Mononuclear cell (primary cell): Measurements from ENCODE around the gene FBH1. TPM values are rescaled to one million over a fixed set of nuclear protein-coding genes. Genes with fewer than 3 reads are reported as not detected.
"Not testable (repeated sequence)": the region's sequence is repeated elsewhere in the genome, so short reads cannot be mapped to it uniquely, and the experiment has no call there.

Experiments
- H3K27me3 ChIP-seq: 2 replicates; pipeline ENCODE4 v1.6.0; 2011; ENCODE audit warnings: low read length, control low read depth; ENCODE audit not compliant: insufficient read depth
- H3K4me1 ChIP-seq: 2 replicates; pipeline ENCODE4 v1.5.1; 2011; ENCODE audit warnings: mild to moderate bottlenecking, low read length, control low read depth; ENCODE audit not compliant: insufficient read depth
- H3K4me3 ChIP-seq: 2 replicates; pipeline ENCODE4 v1.5.1; 2011; ENCODE audit warnings: mild to moderate bottlenecking, low read length, moderate library complexity
- H3K9me3 ChIP-seq: 2 replicates; pipeline ENCODE4 v1.5.1; 2011; ENCODE audit warnings: low read depth, mild to moderate bottlenecking, control low read depth, low read length
- total RNA-seq: library from RNA; depleted of rRNA; stranded (reverse); fragments of >200 nt; gene quantifications from one replicate; pipeline ENCODE4 v1.2.3, GENCODE V29; 2012

Gene FBH1
- 36.5 TPM for total RNA-seq

DNA sequence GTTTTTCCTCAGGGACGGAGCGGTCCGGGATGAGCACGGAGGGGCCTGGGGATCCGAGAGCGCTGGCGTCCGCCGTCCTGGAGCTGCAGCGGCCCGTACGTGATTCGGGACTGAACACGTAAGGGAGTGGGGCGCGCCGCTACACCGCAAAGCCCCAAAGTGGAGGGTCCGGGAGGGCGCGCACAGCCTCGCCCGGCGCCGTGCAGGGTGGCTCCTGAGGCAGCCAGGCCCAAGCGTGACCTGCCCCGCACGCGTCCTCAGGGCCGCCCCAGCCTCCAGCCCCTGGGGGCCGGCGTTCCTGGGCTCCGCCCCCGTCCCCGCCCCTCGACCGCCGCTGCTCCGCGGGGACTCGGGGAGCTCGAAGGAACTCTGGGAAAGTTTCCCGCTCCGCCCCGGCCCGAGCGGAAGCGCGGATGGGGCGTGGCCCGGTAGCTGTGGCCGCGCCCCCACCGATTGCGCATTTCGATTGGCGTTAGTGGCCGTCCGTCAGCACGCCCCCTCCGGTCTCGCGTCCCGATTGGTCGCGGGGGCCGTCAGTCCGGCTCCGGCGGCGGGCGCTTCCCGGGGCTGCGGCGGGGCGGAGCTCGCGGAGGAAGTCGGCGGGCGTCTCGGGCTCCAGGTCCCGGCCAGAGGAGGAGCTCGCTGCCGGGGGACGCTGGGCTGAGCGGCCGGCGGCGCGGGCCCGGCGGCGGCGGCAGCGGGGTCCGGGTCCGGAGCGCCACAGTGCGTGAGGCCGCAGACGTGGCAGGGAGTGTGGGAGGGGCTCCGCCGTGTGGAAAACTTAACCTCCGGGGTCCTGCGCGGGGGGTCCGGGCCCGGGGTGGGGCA lies at the start of gene FBH1, which contains the start of gene ANKRD16:
TSS of gene FBH1 (plus strand) at position 620 of the 828 bp plus-strand sequence. CDS start at position 723, 103 bp downstream.
TSS of gene ANKRD16 (minus strand) at position 270 of the 828 bp plus-strand sequence. CDS start 539 bp downstream, outside the sequence.
- Histone ChIP-seq H3K4me3 (peak within 1 kb of the TSS; percentile 63), H3K27me3 (no peaks in the 10 kb centered on the region), H3K9me3 (no peaks in the 10 kb centered on the region), H3K4me1 (peaks cover 33% of the 10 kb centered on the region)

DNA sequence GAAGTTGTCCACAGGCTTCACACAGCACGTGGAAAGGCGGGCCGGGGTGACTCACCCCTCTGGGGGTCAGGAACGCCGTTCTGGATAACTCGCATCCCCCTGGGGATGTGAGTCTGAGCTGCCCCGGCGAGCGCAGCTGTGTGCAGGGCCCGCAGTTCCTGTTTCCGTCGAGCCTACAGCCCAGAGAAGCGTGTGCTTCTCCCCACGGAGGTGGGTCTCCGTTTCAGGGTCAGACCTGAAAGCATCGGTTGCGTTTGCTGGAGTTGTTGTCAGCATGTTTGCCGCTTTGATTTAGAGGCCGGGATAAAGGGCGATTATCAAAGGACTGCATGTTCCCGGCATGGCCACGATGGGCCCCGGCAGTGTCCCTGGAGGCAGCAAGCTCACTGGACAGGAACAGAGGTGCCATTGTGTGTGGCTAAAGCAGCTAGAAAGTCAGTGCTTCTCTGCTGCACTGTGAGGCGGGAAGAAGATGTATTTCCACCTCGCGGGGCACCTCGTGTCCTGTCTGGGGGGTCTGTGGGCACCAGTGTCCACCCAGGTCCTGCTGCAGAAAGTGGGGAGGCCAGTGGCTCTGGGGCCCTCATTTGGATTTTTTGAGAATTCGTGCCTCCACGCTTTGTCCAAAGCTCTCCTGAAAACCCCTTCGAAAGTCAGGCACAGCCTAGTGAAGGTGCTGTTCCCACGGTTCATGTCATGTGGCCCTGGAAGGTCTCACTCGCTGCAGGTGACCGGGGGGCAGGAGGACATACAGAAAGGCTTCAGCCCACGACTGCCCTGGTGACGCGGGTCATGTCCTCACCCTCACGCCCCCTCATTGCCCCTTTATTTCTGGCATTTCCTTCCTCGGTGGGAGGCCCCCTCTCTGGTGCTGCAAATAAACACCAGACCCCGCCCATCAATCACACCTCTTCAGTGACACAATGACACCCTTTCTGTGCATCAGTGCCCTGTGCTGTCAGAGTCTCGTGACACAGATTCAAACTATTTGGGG lies 49.4 kb upstream of the FBH1 start:
- peaks cover 24% of the 10 kb centered on the region for H3K4me1 ChIP-seq
- no peak overlapping the region for H3K4me3 ChIP-seq
- H3K9me3 ChIP-seq, result no peaks in the 10 kb centered on the region
- no peaks in the 10 kb centered on the region for H3K27me3 ChIP-seq

DNA sequence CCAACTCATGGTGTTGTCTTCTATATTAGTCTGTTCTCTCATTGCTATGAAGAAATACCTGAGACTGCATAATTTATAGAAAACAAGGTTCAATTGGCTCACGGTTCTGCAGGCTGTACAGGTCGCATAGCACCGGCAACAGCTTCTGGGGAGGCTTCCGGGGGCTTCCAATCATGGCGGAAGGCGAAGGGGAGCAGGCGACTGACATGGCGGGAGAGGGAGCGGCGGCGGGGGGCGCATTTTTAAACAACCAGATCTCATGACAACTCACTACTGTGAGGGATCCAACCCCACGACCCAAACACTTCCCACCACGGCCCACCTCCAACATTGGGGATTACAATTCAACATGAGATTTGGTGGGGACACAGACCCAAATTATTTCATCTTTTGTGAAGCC lies 48.1 kb upstream of the FBH1 start:
- Histone ChIP-seq H3K9me3 (no peaks in the 10 kb centered on the region), H3K4me1 (peaks cover 33% of the 10 kb centered on the region), H3K27me3 (no peaks in the 10 kb centered on the region)

DNA sequence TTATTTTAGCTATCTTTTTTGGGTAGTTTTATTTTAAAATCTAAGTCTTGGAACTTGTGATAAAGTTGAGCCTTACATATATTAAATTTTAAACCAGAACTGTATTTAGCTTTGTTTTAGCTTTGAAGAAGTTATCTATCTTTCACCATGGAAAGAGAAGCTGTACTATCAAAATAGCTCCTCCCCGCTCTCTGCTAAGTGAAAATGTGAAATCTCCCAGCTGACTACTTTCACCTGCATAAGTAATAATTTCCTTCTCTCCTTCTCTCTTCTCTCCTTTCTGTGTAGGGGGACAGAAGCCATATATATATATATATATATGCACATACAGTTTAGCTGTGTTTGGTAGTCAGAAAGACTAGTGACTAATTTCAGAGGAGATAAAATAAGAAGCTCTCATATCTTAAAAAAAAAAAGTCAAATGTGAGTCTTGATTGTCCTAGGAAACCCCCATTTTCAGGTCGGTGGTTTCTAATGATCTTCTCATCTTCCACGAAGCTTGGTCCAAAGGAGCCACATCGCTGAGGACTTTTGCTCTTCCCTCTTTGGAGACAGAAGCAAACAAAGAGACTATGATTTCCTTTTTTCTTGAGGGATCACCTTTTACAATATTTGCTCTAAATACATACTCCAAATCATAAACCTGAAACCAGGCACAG lies 46.2 kb upstream of the FBH1 start:
- Histone ChIP-seq H3K9me3 (no peaks in the 10 kb centered on the region), H3K4me3 (no peak overlapping the region), H3K4me1 (peaks cover 33% of the 10 kb centered on the region), H3K27me3 (no peaks in the 10 kb centered on the region)

More for the DNA sequence above, 48.1 kb upstream of the FBH1 start:
- H3K4me3 ChIP-seq, result no peak overlapping the region

DNA sequence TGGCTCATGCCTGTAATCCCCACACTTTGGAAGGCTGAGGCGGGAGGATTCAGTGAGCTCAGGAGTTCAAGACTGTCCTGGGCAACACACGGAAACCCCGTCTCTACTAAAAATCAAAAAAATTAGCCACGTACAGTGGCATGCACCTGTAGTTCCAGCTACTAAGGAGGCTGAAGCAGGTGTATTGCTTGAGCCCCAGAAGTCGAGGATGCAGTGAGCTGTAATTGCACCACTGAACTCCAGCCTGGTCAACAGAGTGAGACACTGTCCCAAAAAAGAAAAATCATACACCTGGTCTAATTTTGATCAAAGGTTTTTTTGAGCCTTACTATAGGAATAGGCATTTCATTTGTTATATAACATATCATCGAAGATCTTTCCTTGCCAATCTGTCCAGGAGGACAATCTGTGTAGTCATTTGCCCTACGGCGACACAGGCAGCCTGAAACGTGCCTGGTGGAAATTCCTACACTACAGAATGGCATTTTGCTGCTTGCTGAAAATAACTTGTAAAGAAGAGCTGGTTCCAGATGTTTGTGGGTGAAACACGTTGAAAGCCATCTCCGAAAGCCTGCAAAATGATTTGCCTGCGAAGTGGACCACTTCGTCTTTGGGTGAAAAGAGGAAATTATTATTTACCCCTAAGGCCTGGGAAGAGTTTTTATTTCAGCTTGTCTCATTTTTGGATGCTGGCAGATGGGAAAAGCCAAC lies 45.5 kb upstream of the FBH1 start:
- no peak overlapping the region for H3K4me3 ChIP-seq
- no peaks in the 10 kb centered on the region for H3K9me3 ChIP-seq
- no peaks in the 10 kb centered on the region for H3K27me3 ChIP-seq
- H3K4me1 ChIP-seq, result peaks cover 33% of the 10 kb centered on the region

DNA sequence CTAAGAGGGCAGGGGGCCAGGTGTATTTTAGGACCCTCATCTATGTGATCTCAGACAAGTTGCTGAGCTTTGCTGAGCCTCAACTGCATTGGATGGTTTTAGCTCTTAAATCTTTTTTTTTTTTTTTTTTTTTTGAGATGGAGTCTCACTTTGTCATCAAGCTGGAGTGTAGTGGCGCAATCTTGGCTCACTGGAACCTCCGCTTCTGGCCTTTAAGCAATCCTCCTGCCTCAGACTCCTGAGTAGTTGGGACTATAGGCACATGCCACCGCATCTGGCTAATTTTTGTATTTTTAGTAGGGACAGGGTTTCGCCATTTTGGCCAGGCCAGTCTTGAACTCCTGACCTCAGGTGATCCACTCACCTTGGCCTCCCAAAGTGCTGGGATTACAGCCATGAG lies 43.4 kb upstream of the FBH1 start:
- not testable (repeated sequence) for H3K27me3 ChIP-seq, H3K9me3 ChIP-seq, H3K4me3 ChIP-seq
- H3K4me1 ChIP-seq, result peaks cover 28% of the 10 kb centered on the region

DNA sequence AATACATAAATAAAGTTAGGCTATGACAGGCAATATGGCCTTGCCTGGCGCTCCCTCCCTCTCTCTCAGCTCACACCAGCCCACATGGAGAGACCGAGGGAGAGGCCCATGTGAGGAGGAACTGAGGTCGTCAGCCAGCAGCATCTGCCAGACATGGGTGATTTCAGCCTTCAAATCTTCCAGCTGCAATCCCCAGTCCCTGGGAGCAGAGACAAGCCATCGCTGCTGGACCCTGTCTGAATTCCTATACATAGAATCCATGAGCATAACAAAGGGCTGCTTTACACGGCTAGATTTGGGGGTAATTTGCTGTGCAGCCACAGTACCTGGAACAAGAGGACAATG lies 35.9 kb upstream of the FBH1 start:
- H3K4me3 ChIP-seq, result no peak overlapping the region
- H3K9me3 ChIP-seq, result no peaks in the 10 kb centered on the region
- H3K27me3 ChIP-seq, result no peaks in the 10 kb centered on the region
- peaks cover 18% of the 10 kb centered on the region for H3K4me1 ChIP-seq

DNA sequence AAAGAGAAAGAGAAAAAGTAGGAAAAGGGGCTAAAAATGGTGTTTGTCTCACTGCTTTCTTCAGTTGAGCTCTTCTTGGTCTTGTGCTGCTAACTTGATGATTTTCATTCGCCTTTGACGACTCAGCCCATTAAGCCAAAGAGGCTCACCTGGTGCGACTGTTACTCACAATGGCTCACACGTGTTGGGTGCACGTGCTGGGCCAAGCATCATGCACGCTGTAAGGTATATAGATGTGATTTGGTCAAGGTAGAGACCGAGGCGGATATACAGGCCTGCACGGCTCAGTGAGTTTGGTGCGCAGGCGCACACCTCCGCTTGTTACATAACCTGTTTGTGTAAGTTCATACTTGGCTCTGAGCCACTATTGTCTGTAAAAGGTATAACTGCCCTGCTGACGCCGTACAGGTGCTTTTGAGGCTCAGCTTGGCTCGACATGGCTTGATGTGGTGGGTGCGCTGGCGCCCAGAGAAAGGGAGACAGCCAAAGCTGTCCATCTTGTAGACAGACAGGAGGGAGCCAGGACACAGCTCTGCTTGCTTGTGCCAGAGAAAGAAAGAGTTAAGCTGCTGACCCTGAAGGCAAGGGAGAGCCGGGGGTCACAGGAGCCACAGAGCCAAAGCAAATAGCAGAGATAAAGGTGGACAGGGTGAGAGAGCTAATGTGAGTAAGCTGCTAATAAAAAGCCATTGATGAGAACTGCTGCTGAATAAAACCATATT lies 33.9 kb upstream of the FBH1 start:
- peaks cover 18% of the 10 kb centered on the region for H3K4me1 ChIP-seq
- no peaks in the 10 kb centered on the region for H3K9me3 ChIP-seq
- no peak overlapping the region for H3K4me3 ChIP-seq
- no peaks in the 10 kb centered on the region for H3K27me3 ChIP-seq

DNA sequence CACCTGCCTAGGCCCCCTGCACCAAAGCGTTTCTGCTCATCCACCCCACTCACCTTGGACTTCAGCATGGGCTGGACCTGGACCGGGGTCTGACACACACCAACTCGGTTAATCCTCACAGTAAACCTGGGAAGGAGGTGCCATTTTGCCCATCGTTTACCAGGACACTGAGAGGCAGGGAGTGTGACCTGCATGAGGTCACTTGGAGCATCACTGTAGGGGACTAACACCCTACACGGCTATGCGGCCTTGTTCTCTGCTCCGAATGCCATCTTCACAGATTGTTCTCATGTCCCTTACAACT lies 33.4 kb upstream of the FBH1 start:
- Histone ChIP-seq H3K4me1 (peaks cover 18% of the 10 kb centered on the region), H3K4me3 (no peak overlapping the region), H3K27me3 (no peaks in the 10 kb centered on the region), H3K9me3 (no peaks in the 10 kb centered on the region)

DNA sequence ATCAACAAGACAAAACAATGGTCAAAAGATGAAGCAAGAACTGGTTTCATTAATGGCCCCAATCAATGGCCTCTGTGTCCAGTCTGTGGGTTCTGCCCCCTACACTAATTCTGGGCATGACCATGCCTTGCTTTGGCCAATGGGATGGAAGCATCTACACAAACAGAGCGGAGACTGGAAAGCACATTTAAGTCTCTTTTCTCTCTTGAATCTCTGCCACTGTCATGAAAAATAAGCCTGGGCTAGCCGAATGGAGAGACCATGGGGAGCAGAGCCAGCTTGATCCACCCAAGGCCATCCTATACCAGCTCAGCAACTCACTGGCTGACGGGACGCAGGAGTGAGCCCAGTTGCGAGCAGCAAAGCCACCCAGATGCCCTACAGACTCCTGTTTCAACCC lies 31.2 kb upstream of the FBH1 start:
- Histone ChIP-seq H3K9me3 (no peaks in the 10 kb centered on the region), H3K4me1 (no peaks in the 10 kb centered on the region), H3K4me3 (no peak overlapping the region), H3K27me3 (no peaks in the 10 kb centered on the region)

DNA sequence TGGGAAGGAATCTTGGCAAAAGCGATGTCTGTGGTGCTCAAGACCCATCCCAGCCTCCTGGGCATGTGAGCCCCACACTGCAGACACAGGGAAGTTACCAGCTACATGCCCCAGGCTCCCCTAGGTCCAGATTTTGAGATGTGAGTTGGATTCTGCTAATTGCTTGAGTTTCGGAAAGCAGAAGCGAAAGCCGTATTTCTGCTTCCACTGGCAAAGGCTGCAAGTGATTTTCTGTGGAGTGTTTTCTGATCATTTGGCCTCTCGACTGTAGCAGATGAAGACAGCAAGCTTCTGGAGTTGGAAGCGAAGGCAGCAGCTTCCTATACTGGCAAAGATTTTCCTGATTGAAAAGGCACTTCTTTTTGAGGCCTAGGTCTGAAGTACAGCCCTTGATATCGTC lies 30.0 kb upstream of the FBH1 start:
- H3K9me3 ChIP-seq, result no peaks in the 10 kb centered on the region
- no peaks in the 10 kb centered on the region for H3K4me1 ChIP-seq
- no peaks in the 10 kb centered on the region for H3K27me3 ChIP-seq

DNA sequence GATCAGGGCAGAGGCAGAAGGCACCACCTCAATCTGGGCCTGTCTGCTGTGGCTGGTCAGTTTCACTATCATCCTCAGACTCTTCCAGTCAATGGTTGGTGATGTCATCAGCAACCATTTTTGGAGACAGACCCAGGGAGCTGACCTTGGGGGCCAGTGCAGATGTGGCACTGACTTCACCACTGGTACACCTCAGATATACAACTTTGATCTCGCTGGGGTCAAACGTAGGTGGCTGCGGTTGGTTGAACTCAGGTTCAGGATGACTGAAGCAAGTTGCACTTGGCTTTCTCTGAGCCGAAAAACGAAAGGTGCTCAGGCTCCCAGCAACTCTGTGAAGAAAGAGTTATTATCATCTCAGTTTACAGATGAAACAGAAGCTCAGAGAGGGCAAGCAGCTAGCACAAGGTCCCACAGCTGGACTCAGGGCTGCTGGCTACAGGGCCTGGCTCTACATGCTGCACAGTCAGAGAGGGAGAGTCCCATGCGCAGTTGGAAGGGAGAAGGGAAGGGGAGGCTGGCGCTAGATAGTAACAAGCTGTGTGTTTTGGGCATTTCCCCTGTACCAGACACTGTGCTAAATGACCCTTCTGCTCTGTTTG lies 27.6 kb upstream of the FBH1 start:
- Histone ChIP-seq H3K4me3 (no peak overlapping the region), H3K27me3 (no peaks in the 10 kb centered on the region), H3K4me1 (peaks cover 12% of the 10 kb centered on the region), H3K9me3 (no peaks in the 10 kb centered on the region)

More for the DNA sequence above, 30.0 kb upstream of the FBH1 start:
- H3K4me3 ChIP-seq, result no peak overlapping the region

DNA sequence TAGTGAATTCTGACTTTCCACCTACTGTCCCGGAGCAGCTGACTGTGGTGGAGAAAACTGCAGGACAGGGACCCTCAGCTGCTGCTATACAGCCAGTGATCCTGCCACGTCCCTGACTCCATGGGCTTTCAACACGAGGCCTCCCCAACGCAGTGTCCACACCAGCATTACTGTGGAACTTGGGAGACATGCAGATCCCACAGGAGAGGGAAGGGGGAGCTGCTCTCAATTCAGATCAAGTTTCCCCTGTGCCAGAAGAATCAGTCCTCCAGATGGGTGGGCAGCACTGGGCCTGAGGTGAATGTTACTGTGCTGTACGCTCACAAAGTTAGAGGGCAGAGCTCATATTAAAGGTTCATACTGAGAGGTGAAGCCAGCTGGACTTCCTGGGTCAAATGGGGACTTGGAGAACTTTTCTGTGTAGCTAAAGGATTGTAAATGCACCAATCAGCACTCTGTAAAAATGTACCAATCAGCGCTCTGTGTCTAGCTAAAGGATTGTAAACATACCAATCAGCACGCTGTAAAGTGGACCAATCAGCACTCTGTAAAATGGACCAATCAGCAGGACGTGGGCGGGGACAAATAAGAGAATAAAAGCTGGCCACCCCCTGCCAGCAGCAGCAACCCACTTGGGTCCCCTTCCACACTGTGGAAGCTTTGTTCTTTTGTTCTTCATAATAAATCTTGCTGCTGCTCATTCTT lies 26.9 kb upstream of the FBH1 start:
- H3K4me1 ChIP-seq, result peaks cover 12% of the 10 kb centered on the region
- H3K4me3 ChIP-seq, H3K27me3 ChIP-seq, H3K9me3 ChIP-seq: not testable (repeated sequence)
